GM12878 (cell line): ENCODE data around the gene CSF3R. TPM values are rescaled to one million over a fixed set of nuclear protein-coding genes. Genes with fewer than 3 reads are reported as not detected.
A peak's percentile ranks its signal among the peaks of the same experiment; 100 is the strongest.

Experiments used
- ATAC-seq: fragments of 200-7000 bp; cut with Tn5 transposase; 3 replicates; pipeline ENCODE4 v1.9.1; 2020; ENCODE audit warnings: mild to moderate bottlenecking, moderate library complexity
- BruUV-seq: library from RNA; stranded (reverse); fragments of 400-500 nt; replicated peaks from 2 replicates; lab custom pipeline; 2021; lab: Mats Ljungman, UMichigan
- CTCF ChIA-PET: fragments of 300-600 bp; sonication (Branson Sonifier 250); formaldehyde crosslinking; extraction: SDS; loops from one replicate; lab custom pipeline; 2021; ENCODE audit warnings: inconsistent platforms; lab: Yijun Ruan, JAX
- POLR2A ChIA-PET: fragments of 350-600 bp; formaldehyde crosslinking; extraction: SDS; loops from one replicate; lab custom pipeline; 2021; ENCODE audit warnings: inconsistent platforms; lab: Charles Lee
- RAD21 ChIA-PET: fragments of 300-600 bp; sonication (Branson Sonifier 250); formaldehyde crosslinking; loops from one replicate; lab custom pipeline; 2023; ENCODE audit warnings: antibody characterized with exemption; ENCODE audit not compliant: unreplicated experiment; lab: Charles Lee
- SMC1A ChIA-PET: fragments of 300-600 bp; sonication (Branson Sonifier 250); formaldehyde crosslinking; loops from one replicate; lab custom pipeline; 2023; ENCODE audit not compliant: unreplicated experiment, uncharacterized antibody; lab: Charles Lee
- DNase-seq: peaks from one replicate; pipeline ENCODE4 v3.0.0-alpha.2; 2011; ENCODE audit warnings: low read depth, low spot score
- FAIRE-seq: peaks from 3 replicates; lab custom pipeline; 2011; peaks lifted over from hg19 to GRCh38; lab: Jason Lieb, UNC
- H2AFZ ChIP-seq: 2 replicates; pipeline ENCODE4 v1.6.0; 2011; ENCODE audit warnings: low read depth, low read length, control low read depth; ENCODE audit not compliant: control insufficient read depth
- H3K27ac ChIP-seq: 2 replicates; pipeline ENCODE4 v1.5.1; 2011; ENCODE audit warnings: control low read depth; ENCODE audit not compliant: control insufficient read depth, insufficient read depth
- H3K27me3 ChIP-seq, 2 experiments: replicated peaks in 1 of 2; 2 replicates each; pipeline versions ENCODE4 v1.6.0 to v1.6.1; 2011; ENCODE audit warnings: low read length in 1 of 2; ENCODE audit not compliant: control insufficient read depth in 2 of 2, insufficient read depth in 2 of 2
- H3K36me3 ChIP-seq, 2 experiments: 2 replicates each; pipeline ENCODE4 v1.5.1; 2011; ENCODE audit warnings: low read length in 1 of 2; ENCODE audit not compliant: control insufficient read depth in 2 of 2, insufficient read depth in 2 of 2
- H3K4me1 ChIP-seq: 2 replicates; pipeline ENCODE4 v1.6.1; 2011; ENCODE audit warnings: mild to moderate bottlenecking, low read length, moderate library complexity, mixed read lengths; ENCODE audit not compliant: control insufficient read depth, insufficient read depth
- H3K4me2 ChIP-seq: 2 replicates; pipeline ENCODE4 v1.6.0; 2011; ENCODE audit warnings: control low read depth; ENCODE audit not compliant: control insufficient read depth, insufficient read depth
- H3K4me3 ChIP-seq: fragments of 200-600 bp; sonication (generic); 2 replicates; pipeline ENCODE4 v1.5.1; 2016
- H3K79me2 ChIP-seq: 2 replicates; pipeline ENCODE4 v1.6.0; 2011; ENCODE audit warnings: low read length; ENCODE audit not compliant: control insufficient read depth, insufficient read depth
- H3K9ac ChIP-seq: 2 replicates; pipeline ENCODE4 v1.8.0; 2011; ENCODE audit warnings: low read length, control low read depth, mixed read lengths; ENCODE audit not compliant: control insufficient read depth, insufficient read depth
- H3K9me3 ChIP-seq: replicated peaks from 3 replicates; pipeline ENCODE4 v1.5.1; 2011; ENCODE audit warnings: mild to moderate bottlenecking, low read length; ENCODE audit not compliant: control insufficient read depth, insufficient read depth
- H4K20me1 ChIP-seq: 2 replicates; pipeline ENCODE4 v1.6.0; 2011; ENCODE audit not compliant: control insufficient read depth, insufficient read depth
- CBFB ChIP-seq: IDR thresholded peaks from 2 replicates; pipeline ENCODE4 v1.6.1; 2016; ENCODE audit warnings: antibody characterized with exemption, low read depth
- EP300 ChIP-seq, 2 experiments: fragments of 150-350 bp in 1 of 2; IDR thresholded peaks; 2 replicates each; pipeline ENCODE4 v1.6.1; 2011 to 2012; ENCODE audit warnings: low read depth in 2 of 2, low read length in 2 of 2, borderline replicate concordance in 1 of 2, improper control_type of control experiment in 1 of 2, inconsistent platforms in 1 of 2; ENCODE audit not compliant: control insufficient read depth in 1 of 2
- HDAC6 ChIP-seq: fragments of 200-600 bp; sonication (generic); IDR thresholded peaks from one replicate; pipeline ENCODE4 v1.8.0; 2017; ENCODE audit warnings: antibody characterized with exemption; ENCODE audit not compliant: unreplicated experiment
- MYC ChIP-seq: IDR thresholded peaks from 2 replicates; pipeline ENCODE4 v1.6.1; 2011; ENCODE audit warnings: mild to moderate bottlenecking, low read length, moderate library complexity, inconsistent platforms; ENCODE audit not compliant: insufficient read depth, insufficient replicate concordance, insufficient read length, severe bottlenecking
- NFXL1 ChIP-seq: fragments of 450-650 bp; IDR thresholded peaks from 2 replicates; pipeline ENCODE4 v1.6.1; 2017; ENCODE audit warnings: antibody characterized with exemption, mild to moderate bottlenecking, borderline replicate concordance
- NR2C2 ChIP-seq: IDR thresholded peaks from 2 replicates; pipeline ENCODE4 v1.6.1; 2011; ENCODE audit warnings: borderline replicate concordance, low read depth; ENCODE audit not compliant: control insufficient read depth, insufficient read length
- RAD51 ChIP-seq: fragments of 450-650 bp; IDR thresholded peaks from 2 replicates; pipeline ENCODE4 v1.6.1; 2016; ENCODE audit warnings: moderate library complexity, mild to moderate bottlenecking, inconsistent platforms
- SREBF1 ChIP-seq: IDR thresholded peaks from 2 replicates; pipeline ENCODE4 v1.6.1; 2012; ENCODE audit warnings: mild to moderate bottlenecking, low read length
- SUPT20H ChIP-seq: IDR thresholded peaks from 2 replicates; pipeline ENCODE4 v1.6.1; 2011; ENCODE audit warnings: low read depth, mild to moderate bottlenecking, low read length, moderate library complexity, borderline replicate concordance; ENCODE audit not compliant: control insufficient read depth
- TCF3 ChIP-seq: IDR thresholded peaks from 2 replicates; pipeline ENCODE4 v1.6.1; 2012; ENCODE audit warnings: low read depth, mild to moderate bottlenecking, low read length, borderline replicate concordance; ENCODE audit not compliant: insufficient read depth
- WGBS: methylation state at CpG from one replicate; pipeline ENCODE4 v1.1.6; 2016; ENCODE audit warnings: low lambda C conversion rate; ENCODE audit not compliant: insufficient replicate concordance, insufficient coverage; ENCODE audit errors: missing lambda C conversion rate; 5-methylcytosine and 5-hydroxymethylcytosine counted together
- in situ Hi-C: fragments of 300-500 bp; cut with MboI; formaldehyde crosslinking; loops from 9 replicates; pipeline ENCODE4 v1.14.3; 2018; ENCODE audit warnings: mixed read lengths
- intact Hi-C: fragments of 100-400 bp; cut with micrococcal nuclease; formaldehyde crosslinking; loops from one replicate; pipeline ENCODE4 v1.14.2; 2022; ENCODE audit not compliant: unreplicated experiment
- polyA plus RNA-seq, 11 experiments: library from polyadenylated mRNA; depleted of rRNA in 4 of 11; unstranded in 6 of 11; stranded (reverse) in 5 of 11; fragments of >200 nt; fragmentation: Nextera tagmentation in 4 of 11; fragmentation: Illumina TruSeq in 1 of 11; extraction: Ambion mirVana in 4 of 11; extraction: Trizol in 1 of 11; gene quantifications; 1 replicate in 1 of 11; 2 replicates in 10 of 11; pipeline versions ENCODE4 v1.2.1 to v1.2.3, GENCODE V29; 2011 to 2016; ENCODE audit warnings: inconsistent platforms in 2 of 11, missing spikeins in 2 of 11, low read depth in 1 of 11
- total RNA-seq, 4 experiments: library from RNA; depleted of rRNA in 3 of 4; stranded (reverse); fragments of >200 nt in 3 of 4; fragmentation: Illumina TruSeq in 1 of 4; extraction: Trizol in 1 of 4; gene quantifications; 2 replicates each; pipeline versions ENCODE4 v1.2.1 to v1.2.3, GENCODE V29; 2013 to 2021
- TF ChIP-seq, protein P1 (sequence below): fragments of 450-650 bp; formaldehyde crosslinking; IDR thresholded peaks from 2 replicates; pipeline ENCODE4 v1.4.0; 2020; ENCODE audit warnings: mild to moderate bottlenecking, moderate library complexity
- TF ChIP-seq, protein P2 (sequence below): IDR thresholded peaks from 2 replicates; pipeline ENCODE4 v1.6.1; 2012; ENCODE audit warnings: low read depth, low read length, improper control_type of control experiment
- TF ChIP-seq, protein P3 (sequence below): fragments of 450-650 bp; IDR thresholded peaks from 2 replicates; pipeline ENCODE4 v1.6.1; 2018; ENCODE audit warnings: borderline replicate concordance, mild to moderate bottlenecking; ENCODE audit not compliant: partially characterized antibody
- TF ChIP-seq, protein P4 (sequence below): IDR thresholded peaks from 2 replicates; pipeline ENCODE4 v1.6.1; 2011; ENCODE audit warnings: low read depth, low read length, improper control_type of control experiment, borderline replicate concordance

The CSF3R gene
- total and polyA plus RNA-seq, 10 of the 15 experiments (the other 5 are each of a cell fraction or from before 2014, with no cell fraction given) = 0.13 TPM; not detected in 9

DNA sequence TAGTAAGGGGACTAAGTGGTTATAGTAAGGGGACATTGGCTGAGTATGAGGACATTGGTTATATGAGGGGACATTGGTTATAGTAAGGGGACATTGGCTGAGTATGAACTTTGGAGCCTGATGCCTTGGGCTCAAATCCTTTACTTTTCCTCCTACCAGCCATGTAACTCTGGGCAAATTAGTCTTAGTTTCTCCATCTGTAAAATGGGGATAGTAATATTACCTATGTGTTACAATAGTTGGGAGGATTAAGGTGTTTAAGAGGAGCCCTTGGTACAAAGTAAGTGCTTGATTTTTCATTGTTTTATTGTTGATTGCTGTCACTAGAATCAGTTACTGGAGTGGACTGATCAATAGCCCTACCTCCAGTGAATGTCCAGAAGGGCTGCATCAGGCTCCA is 35.3 kb downstream of the CSF3R start (continued):
- TF ChIP-seq, protein P1, sequence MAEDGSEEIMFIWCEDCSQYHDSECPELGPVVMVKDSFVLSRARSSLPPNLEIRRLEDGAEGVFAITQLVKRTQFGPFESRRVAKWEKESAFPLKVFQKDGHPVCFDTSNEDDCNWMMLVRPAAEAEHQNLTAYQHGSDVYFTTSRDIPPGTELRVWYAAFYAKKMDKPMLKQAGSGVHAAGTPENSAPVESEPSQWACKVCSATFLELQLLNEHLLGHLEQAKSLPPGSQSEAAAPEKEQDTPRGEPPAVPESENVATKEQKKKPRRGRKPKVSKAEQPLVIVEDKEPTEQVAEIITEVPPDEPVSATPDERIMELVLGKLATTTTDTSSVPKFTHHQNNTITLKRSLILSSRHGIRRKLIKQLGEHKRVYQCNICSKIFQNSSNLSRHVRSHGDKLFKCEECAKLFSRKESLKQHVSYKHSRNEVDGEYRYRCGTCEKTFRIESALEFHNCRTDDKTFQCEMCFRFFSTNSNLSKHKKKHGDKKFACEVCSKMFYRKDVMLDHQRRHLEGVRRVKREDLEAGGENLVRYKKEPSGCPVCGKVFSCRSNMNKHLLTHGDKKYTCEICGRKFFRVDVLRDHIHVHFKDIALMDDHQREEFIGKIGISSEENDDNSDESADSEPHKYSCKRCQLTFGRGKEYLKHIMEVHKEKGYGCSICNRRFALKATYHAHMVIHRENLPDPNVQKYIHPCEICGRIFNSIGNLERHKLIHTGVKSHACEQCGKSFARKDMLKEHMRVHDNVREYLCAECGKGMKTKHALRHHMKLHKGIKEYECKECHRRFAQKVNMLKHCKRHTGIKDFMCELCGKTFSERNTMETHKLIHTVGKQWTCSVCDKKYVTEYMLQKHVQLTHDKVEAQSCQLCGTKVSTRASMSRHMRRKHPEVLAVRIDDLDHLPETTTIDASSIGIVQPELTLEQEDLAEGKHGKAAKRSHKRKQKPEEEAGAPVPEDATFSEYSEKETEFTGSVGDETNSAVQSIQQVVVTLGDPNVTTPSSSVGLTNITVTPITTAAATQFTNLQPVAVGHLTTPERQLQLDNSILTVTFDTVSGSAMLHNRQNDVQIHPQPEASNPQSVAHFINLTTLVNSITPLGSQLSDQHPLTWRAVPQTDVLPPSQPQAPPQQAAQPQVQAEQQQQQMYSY (CRISPR knock-in tag) = no peak
- no peak for TF ChIP-seq MYC
- TF ChIP-seq CBFB = no peak
- no peak for TF ChIP-seq EP300 (IDR thresholded peaks at IDR 0.05; ENCODE audit: borderline replicate concordance in 1 of 2, control insufficient read depth in 1 of 2, low read depth in 2 of 2, low read length in 2 of 2)
- TF ChIP-seq SREBF1 = no peak
- TF ChIP-seq, protein P2, sequence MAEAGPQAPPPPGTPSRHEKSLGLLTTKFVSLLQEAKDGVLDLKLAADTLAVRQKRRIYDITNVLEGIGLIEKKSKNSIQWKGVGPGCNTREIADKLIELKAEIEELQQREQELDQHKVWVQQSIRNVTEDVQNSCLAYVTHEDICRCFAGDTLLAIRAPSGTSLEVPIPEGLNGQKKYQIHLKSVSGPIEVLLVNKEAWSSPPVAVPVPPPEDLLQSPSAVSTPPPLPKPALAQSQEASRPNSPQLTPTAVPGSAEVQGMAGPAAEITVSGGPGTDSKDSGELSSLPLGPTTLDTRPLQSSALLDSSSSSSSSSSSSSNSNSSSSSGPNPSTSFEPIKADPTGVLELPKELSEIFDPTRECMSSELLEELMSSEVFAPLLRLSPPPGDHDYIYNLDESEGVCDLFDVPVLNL = no peak

DNA sequence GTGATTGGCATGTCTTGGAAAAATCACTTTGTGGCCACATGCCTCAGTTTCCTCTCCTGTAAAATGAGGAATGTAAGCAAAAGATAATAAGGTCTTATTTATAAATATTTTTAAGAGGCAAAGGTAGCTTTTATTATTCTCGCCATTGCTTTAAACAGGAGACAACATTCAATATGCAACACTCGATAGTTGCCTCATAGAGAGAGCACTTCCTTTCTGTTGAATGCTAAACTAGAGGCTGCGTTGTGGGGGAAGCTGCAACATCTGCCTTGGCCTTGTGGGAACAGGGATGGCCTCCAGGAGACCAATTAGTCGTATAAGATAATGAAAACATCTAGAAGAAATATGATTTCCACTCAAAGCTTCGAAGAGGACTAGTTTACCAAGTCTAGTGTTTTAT is 36.0 kb downstream of the CSF3R start:
- Histone ChIP-seq H3K9ac (no peak overlapping the region), H4K20me1 (no peaks in the 10 kb centered on the region), H3K27me3 (no peaks in the 10 kb centered on the region), H3K4me2 (no peak overlapping the region), H3K9me3 (no peaks in the 10 kb centered on the region), H2AFZ (peak overlapping the region; percentile 34; the same call in 1 of the 2 replicates), H3K36me3 (no peaks in the 10 kb centered on the region), H3K4me3 (no peak overlapping the region), H3K4me1 (no peaks in the 10 kb centered on the region), H3K79me2 (no peaks in the 10 kb centered on the region; the same call in 1 of the 2 replicates), H3K27ac (no peak overlapping the region)
- DNase-seq = no peak
- POLR2A ChIA-PET = no interaction called here
- CTCF ChIA-PET = interaction anchor here (0.9 to 1.0 kb wide), 2 partner anchors 11 to 146 kb away, joined by 3 read pairs; no protein-coding TSS in a partner anchor
- SMC1A ChIA-PET = interaction anchor here (1.0 to 1.2 kb wide), 2 partner anchors 12 to 70 kb away, joined by 3 read pairs; no protein-coding TSS in a partner anchor
- in situ Hi-C loops (no loop called here), intact Hi-C loops (no loop called here)
- FAIRE-seq = no peak
- RAD21 ChIA-PET = interaction anchor here (0.8 kb wide), 1 partner anchor 104 kb away, joined by 3 read pairs; no protein-coding TSS in a partner anchor
- ATAC-seq = no peak
- WGBS = 28% methylated on average over 5 of the region's 5 CpGs
- no TSS peak for BruUV-seq
- TF ChIP-seq NFXL1 (no peak), SUPT20H (no peak), TCF3 (no peak), RAD51 (no peak), NR2C2 (no peak), HDAC6 (no peak)
- TF ChIP-seq, protein P3, sequence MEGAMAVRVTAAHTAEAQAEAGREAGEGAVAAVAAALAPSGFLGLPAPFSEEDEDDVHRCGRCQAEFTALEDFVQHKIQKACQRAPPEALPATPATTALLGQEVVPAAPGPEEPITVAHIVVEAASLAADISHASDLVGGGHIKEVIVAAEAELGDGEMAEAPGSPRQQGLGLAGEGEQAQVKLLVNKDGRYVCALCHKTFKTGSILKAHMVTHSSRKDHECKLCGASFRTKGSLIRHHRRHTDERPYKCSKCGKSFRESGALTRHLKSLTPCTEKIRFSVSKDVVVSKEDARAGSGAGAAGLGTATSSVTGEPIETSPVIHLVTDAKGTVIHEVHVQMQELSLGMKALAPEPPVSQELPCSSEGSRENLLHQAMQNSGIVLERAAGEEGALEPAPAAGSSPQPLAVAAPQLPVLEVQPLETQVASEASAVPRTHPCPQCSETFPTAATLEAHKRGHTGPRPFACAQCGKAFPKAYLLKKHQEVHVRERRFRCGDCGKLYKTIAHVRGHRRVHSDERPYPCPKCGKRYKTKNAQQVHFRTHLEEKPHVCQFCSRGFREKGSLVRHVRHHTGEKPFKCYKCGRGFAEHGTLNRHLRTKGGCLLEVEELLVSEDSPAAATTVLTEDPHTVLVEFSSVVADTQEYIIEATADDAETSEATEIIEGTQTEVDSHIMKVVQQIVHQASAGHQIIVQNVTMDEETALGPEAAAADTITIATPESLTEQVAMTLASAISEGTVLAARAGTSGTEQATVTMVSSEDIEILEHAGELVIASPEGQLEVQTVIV = no peak
- TF ChIP-seq, protein P4, sequence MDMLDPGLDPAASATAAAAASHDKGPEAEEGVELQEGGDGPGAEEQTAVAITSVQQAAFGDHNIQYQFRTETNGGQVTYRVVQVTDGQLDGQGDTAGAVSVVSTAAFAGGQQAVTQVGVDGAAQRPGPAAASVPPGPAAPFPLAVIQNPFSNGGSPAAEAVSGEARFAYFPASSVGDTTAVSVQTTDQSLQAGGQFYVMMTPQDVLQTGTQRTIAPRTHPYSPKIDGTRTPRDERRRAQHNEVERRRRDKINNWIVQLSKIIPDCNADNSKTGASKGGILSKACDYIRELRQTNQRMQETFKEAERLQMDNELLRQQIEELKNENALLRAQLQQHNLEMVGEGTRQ = no peak
